Left renal cortex interstitium (tissue), 4 donors: Measurements from ENCODE around the gene MUSK. TPM values are rescaled to one million over a fixed set of nuclear protein-coding genes. Genes with fewer than 3 reads are reported as not detected.

Experiments
- DNase-seq, 4 donors: peaks; one replicate each; pipeline ENCODE4 v3.0.0-alpha.2; 2013; ENCODE audit warnings: low read depth in 4 of 4, low spot score in 2 of 4, missing footprints in 1 of 4
- polyA plus RNA-seq, 4 donors: library from polyadenylated mRNA; unstranded; fragments of 120-200 nt; gene quantifications; one replicate each; pipeline ENCODE4 v1.2.1, GENCODE V29; 2013; ENCODE audit not compliant: insufficient read length in 4 of 4

The MUSK gene
- polyA plus RNA-seq, 4 donors, result 0.05 to 0.09 (median 0.06) TPM; not detected in 1

- no peak for DNase-seq
Observed at GRCh38 chr9:110847671-110848070, 179.1 kb downstream of the MUSK start.

- no peak for DNase-seq
Observed at GRCh38 chr9:110850401-110851135, 182.0 kb downstream of the MUSK start.

Other genes starting within 250 kb of the MUSK start
- 1 to 10 TPM; 6.9 to 7.4 (median 7.1) TPM for gene SVEP1, start 89.0 kb upstream of the MUSK start, polyA plus RNA-seq